Measurements from ENCODE around the gene SPTBN2.
A peak's percentile ranks its signal among the peaks of the same experiment; 100 is the strongest.

SPTBN2 gene

GRCh38 chr11:66638177-66639065 is 90.6 kb downstream of the SPTBN2 start, which contains the start of gene RBM4:
Gene RBM4 (plus strand): TSS chr11:66638703. CDS start chr11:66639712, 1,009 bp downstream.
- H3K4me3 ChIP-seq (ENCODE audit: low read length): peak within 1 kb of the TSS; percentile 88
- TF ChIP-seq ZNF274 (IDR thresholded peaks at IDR 0.05; ENCODE audit: low read depth, low read length): no peak

GRCh38 chr11:66637557-66638176 is 91.3 kb downstream of the SPTBN2 start:
- H3K4me3 ChIP-seq (ENCODE audit: low read length): peak overlapping the region; percentile 37; the same call in 1 of the 2 replicates
- no peak for TF ChIP-seq ZNF274 (IDR thresholded peaks at IDR 0.05; ENCODE audit: low read depth, low read length)

GRCh38 chr11:66636411-66636810 is 92.6 kb downstream of the SPTBN2 start:
- no peak overlapping the region for H3K4me3 ChIP-seq (ENCODE audit: low read length)
- no peak for TF ChIP-seq ZNF274 (IDR thresholded peaks at IDR 0.05; ENCODE audit: low read depth, low read length)
